Liver (tissue), 9 donors: ENCODE results near the gene SKAP1. TPM values are rescaled to one million over a fixed set of nuclear protein-coding genes. Genes with fewer than 3 reads are reported as not detected.

Experiments used
- DNase-seq: peaks from one replicate; pipeline ENCODE4 v3.0.0-alpha.2; 2017; ENCODE audit warnings: low spot score
- H3K27ac ChIP-seq, 2 donors: one replicate each; pipeline ENCODE4 v1.7.0; 2013; ENCODE audit warnings: inconsistent platforms in 2 of 2, low read length in 2 of 2, control low read depth in 1 of 2, low read depth in 1 of 2, mild to moderate bottlenecking in 1 of 2
- H3K27me3 ChIP-seq, 4 donors: one replicate each; pipeline versions ENCODE4 v1.6.1 to v1.7.0; 2013; ENCODE audit warnings: low read length in 3 of 4, inconsistent platforms in 1 of 4, mild to moderate bottlenecking in 1 of 4, moderate library complexity in 1 of 4; ENCODE audit not compliant: control insufficient read depth in 4 of 4, insufficient read depth in 4 of 4
- H3K36me3 ChIP-seq, 4 donors: one replicate each; pipeline versions ENCODE4 v1.6.1 to v1.7.0; 2013; ENCODE audit warnings: low read length in 3 of 4, mild to moderate bottlenecking in 3 of 4, low read depth in 1 of 4, moderate library complexity in 1 of 4; ENCODE audit not compliant: control insufficient read depth in 4 of 4, insufficient read depth in 3 of 4
- H3K4me1 ChIP-seq, 4 donors: one replicate each; pipeline versions ENCODE4 v1.6.1 to v1.7.0; 2013; ENCODE audit warnings: low read length in 3 of 4, mild to moderate bottlenecking in 3 of 4, moderate library complexity in 1 of 4; ENCODE audit not compliant: control insufficient read depth in 4 of 4, insufficient read depth in 4 of 4
- H3K4me3 ChIP-seq, 3 donors: one replicate each; pipeline versions ENCODE4 v1.6.1 to v1.7.0; 2013; ENCODE audit warnings: low read length in 3 of 3, control low read depth in 1 of 3, low read depth in 1 of 3, mild to moderate bottlenecking in 1 of 3
- H3K9ac ChIP-seq, 2 donors: one replicate each; pipeline ENCODE4 v1.7.0; 2013; ENCODE audit warnings: low read length in 2 of 2, mild to moderate bottlenecking in 2 of 2, moderate library complexity in 2 of 2, control low read depth in 1 of 2, low read depth in 1 of 2
- H3K9me3 ChIP-seq, 4 donors: one replicate each; pipeline versions ENCODE4 v1.6.1 to v1.7.0; 2013; ENCODE audit warnings: low read length in 3 of 4; ENCODE audit not compliant: control insufficient read depth in 4 of 4
- ATF3 ChIP-seq: IDR thresholded peaks from 2 replicates; pipeline ENCODE4 v1.6.1; 2016; ENCODE audit warnings: antibody characterized with exemption
- CTCF ChIP-seq: fragments of 150-350 bp; IDR thresholded peaks from 2 replicates; pipeline ENCODE4 v1.5.1; 2017; ENCODE audit warnings: improper control_type of control experiment, low read depth, low read length; ENCODE audit not compliant: missing input control
- FOXA1 ChIP-seq: IDR thresholded peaks from 2 replicates; pipeline ENCODE4 v1.6.1; 2016; ENCODE audit warnings: antibody characterized with exemption
- GABPA ChIP-seq, 2 donors: IDR thresholded peaks in 1 of 2; conservative IDR thresholded peaks in 1 of 2; 2 replicates each; pipeline ENCODE4 v1.6.1; 2016; ENCODE audit warnings: antibody characterized with exemption in 2 of 2, mild to moderate bottlenecking in 1 of 2, moderate library complexity in 1 of 2
- HNF4A ChIP-seq, 2 donors: conservative IDR thresholded peaks; 2 replicates each; pipeline ENCODE4 v1.6.1; 2016; ENCODE audit warnings: antibody characterized with exemption in 2 of 2, mild to moderate bottlenecking in 2 of 2
- HNF4G ChIP-seq: IDR thresholded peaks from 2 replicates; pipeline ENCODE4 v1.6.1; 2016; ENCODE audit warnings: antibody characterized with exemption
- JUND ChIP-seq, 2 donors: IDR thresholded peaks; 2 replicates each; pipeline ENCODE4 v1.6.1; 2016; ENCODE audit warnings: antibody characterized with exemption in 2 of 2
- MAX ChIP-seq: IDR thresholded peaks from 2 replicates; pipeline ENCODE4 v1.6.1; 2016; ENCODE audit warnings: antibody characterized with exemption
- NR2F2 ChIP-seq: IDR thresholded peaks from 2 replicates; pipeline ENCODE4 v1.6.1; 2016; ENCODE audit warnings: antibody characterized with exemption
- RAD21 ChIP-seq, 2 donors: IDR thresholded peaks; 2 replicates each; pipeline ENCODE4 v1.6.1; 2016; ENCODE audit warnings: antibody characterized with exemption in 2 of 2, mild to moderate bottlenecking in 2 of 2
- REST ChIP-seq: IDR thresholded peaks from 2 replicates; pipeline ENCODE4 v1.6.1; 2016; ENCODE audit warnings: antibody characterized with exemption, mild to moderate bottlenecking
- RXRA ChIP-seq, 2 donors: IDR thresholded peaks; 2 replicates each; pipeline ENCODE4 v1.6.1; 2017 to 2018; ENCODE audit warnings: antibody characterized with exemption in 2 of 2, mild to moderate bottlenecking in 1 of 2
- SP1 ChIP-seq: IDR thresholded peaks from 2 replicates; pipeline ENCODE4 v1.6.1; 2018; ENCODE audit warnings: antibody characterized with exemption, mild to moderate bottlenecking
- TAF1 ChIP-seq: conservative IDR thresholded peaks from 2 replicates; pipeline ENCODE4 v1.6.1; 2016; ENCODE audit warnings: antibody characterized with exemption, mild to moderate bottlenecking
- YY1 ChIP-seq: IDR thresholded peaks from 2 replicates; pipeline ENCODE4 v1.6.1; 2016; ENCODE audit warnings: antibody characterized with exemption, mild to moderate bottlenecking
- ZBTB33 ChIP-seq: IDR thresholded peaks from 2 replicates; pipeline ENCODE4 v1.6.1; 2016; ENCODE audit warnings: antibody characterized with exemption
- WGBS: extraction: QIAGEN DNeasy Blood & Tissue Kit; methylation state at CpG from one replicate; pipeline ENCODE4 v1.1.7; 2013; 5-methylcytosine and 5-hydroxymethylcytosine counted together
- polyA plus RNA-seq, 2 donors: library from polyadenylated mRNA; stranded (reverse) in 1 of 2; unstranded in 1 of 2; fragments of 200-250 nt in 1 of 2; fragments of >200 nt in 1 of 2; fragmentation: Nextera tagmentation in 1 of 2; extraction: Ambion mirVana in 1 of 2; gene quantifications; one replicate each; pipeline versions ENCODE4 v1.2.1 to v1.2.3, GENCODE V29; 2013 to 2015
- total RNA-seq, 2 donors: library from RNA; depleted of rRNA; stranded (reverse); fragments of >200 nt; gene quantifications; one replicate each; pipeline ENCODE4 v1.2.3, GENCODE V29; 2014
- donor health status: healthy.
- donor health status: healthy.
- donor health status: healthy.
- donor health status: healthy.
- donor health status: healthy.

The SKAP1 gene
- total and polyA plus RNA-seq, 4 donors, result 2.5 to 20.8 (median 11.3) TPM

- H3K4me3 ChIP-seq, result no peak overlapping the region
- DNase-seq, result no peak
- H3K9ac ChIP-seq, result no peak overlapping the region
- no peak for TF ChIP-seq GABPA (IDR thresholded peaks at IDR 0.05 in 1 of 2, conservative IDR thresholded peaks at IDR 0.05 in 1 of 2)
- no peak for TF ChIP-seq HNF4A (conservative IDR thresholded peaks at IDR 0.05)
- no peak for TF ChIP-seq SP1
- TF ChIP-seq ZBTB33, result no peak
- TF ChIP-seq RAD21 (IDR thresholded peaks at IDR 0.05), result no peak
- no peak for TF ChIP-seq TAF1
- no peak for TF ChIP-seq NR2F2
- no peak for TF ChIP-seq MAX
- TF ChIP-seq JUND (IDR thresholded peaks at IDR 0.05), result no peak
- no peak for TF ChIP-seq YY1
- no peak for TF ChIP-seq CTCF
- no peak for TF ChIP-seq FOXA1
- WGBS, result 86% methylated on average over 4 of the region's 4 CpGs
- H3K4me1 ChIP-seq, result peaks cover 5 to 46% (median 15%) of the 10 kb centered on the region in 4 donors
- H3K36me3 ChIP-seq, result peaks cover 0 to 8% (median 1%) of the 10 kb centered on the region in 4 donors
- no peaks in the 10 kb centered on the region for H3K27me3 ChIP-seq
- no peaks in the 10 kb centered on the region for H3K9me3 ChIP-seq
- peak overlapping the region in 1 of 2 donors; percentile 10 for H3K27ac ChIP-seq
Observed at GRCh38 chr17:48159232-48159631, 270.8 kb downstream of the SKAP1 start.

GRCh38 chr17:48155889-48156611 is 274.0 kb downstream of the SKAP1 start:
- H3K9me3 ChIP-seq, result no peaks in the 10 kb centered on the region
- no peak overlapping the region for H3K9ac ChIP-seq
- H3K27ac ChIP-seq, result no peak overlapping the region
- H3K4me3 ChIP-seq, result no peak overlapping the region
- H3K4me1 ChIP-seq, result peaks cover 5 to 46% (median 26%) of the 10 kb centered on the region in 4 donors
- TF ChIP-seq RXRA (IDR thresholded peaks at IDR 0.05) (no peak), FOXA1 (no peak), RAD21 (IDR thresholded peaks at IDR 0.05) (no peak), CTCF (no peak), REST (no peak), NR2F2 (no peak), YY1 (no peak), TAF1 (no peak), MAX (no peak), HNF4G (no peak), ATF3 (no peak), ZBTB33 (no peak)
- H3K36me3 ChIP-seq, result peaks cover 0 to 10% (median 1%) of the 10 kb centered on the region in 4 donors
- 80% methylated on average over 21 of the region's 21 CpGs for WGBS
- no peak for DNase-seq
- no peaks in the 10 kb centered on the region for H3K27me3 ChIP-seq
